Vagina (tissue), 2 donors: Measurements from ENCODE around the gene ZNF416.

Source experiments
- CTCF ChIP-seq, 3 experiments: fragments of 450-650 bp in 2 of 3; fragments of 200-600 bp in 1 of 3; sonication (generic) in 1 of 3; IDR thresholded peaks; one replicate each; pipeline ENCODE4 v1.5.1; 2017 to 2019; ENCODE audit warnings: antibody characterized with exemption in 3 of 3, mild to moderate bottlenecking in 2 of 3, moderate library complexity in 2 of 3
- POLR2A ChIP-seq, 2 donors: fragments of 450-650 bp; IDR thresholded peaks; one replicate each; pipeline ENCODE4 v1.6.1; 2017; ENCODE audit warnings: antibody characterized with exemption in 2 of 2, mild to moderate bottlenecking in 2 of 2, moderate library complexity in 2 of 2

DNA sequence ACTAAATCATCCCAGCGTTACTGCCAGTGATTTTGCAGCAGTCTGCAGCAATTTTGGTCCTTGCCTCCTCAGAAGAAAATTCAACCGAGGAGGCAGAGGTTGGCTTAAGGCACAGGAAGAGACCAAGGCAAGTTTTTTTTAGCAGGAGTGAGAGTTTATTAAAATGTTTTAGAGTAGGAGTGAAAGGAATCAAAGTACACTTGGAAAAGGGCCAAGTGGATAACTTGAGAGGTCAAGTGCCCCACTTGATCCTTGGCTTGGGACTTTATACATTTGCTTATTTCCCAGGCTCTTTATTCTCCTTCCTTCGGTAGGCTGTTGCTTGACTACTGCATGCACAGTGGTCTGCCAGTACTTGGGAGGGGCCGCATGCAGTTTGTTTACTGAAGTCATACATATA is 32.4 kb upstream of the ZNF416 start:
- TF ChIP-seq POLR2A (IDR thresholded peaks at IDR 0.05), result no peak
- no peak for TF ChIP-seq CTCF (IDR thresholded peaks at IDR 0.05)
